ENCODE measurements around the gene PITPNM3. TPM values are rescaled to one million over a fixed set of nuclear protein-coding genes. Genes with fewer than 3 reads are reported as not detected.
A peak's percentile ranks its signal among the peaks of the same experiment; 100 is the strongest.
"Not testable (repeated sequence)": the region's sequence is repeated elsewhere in the genome, so short reads cannot be mapped to it uniquely, and the experiment has no call there.

Gene PITPNM3
- total RNA-seq, 1 donor from 2014 or later: 1.4 TPM

DNA sequence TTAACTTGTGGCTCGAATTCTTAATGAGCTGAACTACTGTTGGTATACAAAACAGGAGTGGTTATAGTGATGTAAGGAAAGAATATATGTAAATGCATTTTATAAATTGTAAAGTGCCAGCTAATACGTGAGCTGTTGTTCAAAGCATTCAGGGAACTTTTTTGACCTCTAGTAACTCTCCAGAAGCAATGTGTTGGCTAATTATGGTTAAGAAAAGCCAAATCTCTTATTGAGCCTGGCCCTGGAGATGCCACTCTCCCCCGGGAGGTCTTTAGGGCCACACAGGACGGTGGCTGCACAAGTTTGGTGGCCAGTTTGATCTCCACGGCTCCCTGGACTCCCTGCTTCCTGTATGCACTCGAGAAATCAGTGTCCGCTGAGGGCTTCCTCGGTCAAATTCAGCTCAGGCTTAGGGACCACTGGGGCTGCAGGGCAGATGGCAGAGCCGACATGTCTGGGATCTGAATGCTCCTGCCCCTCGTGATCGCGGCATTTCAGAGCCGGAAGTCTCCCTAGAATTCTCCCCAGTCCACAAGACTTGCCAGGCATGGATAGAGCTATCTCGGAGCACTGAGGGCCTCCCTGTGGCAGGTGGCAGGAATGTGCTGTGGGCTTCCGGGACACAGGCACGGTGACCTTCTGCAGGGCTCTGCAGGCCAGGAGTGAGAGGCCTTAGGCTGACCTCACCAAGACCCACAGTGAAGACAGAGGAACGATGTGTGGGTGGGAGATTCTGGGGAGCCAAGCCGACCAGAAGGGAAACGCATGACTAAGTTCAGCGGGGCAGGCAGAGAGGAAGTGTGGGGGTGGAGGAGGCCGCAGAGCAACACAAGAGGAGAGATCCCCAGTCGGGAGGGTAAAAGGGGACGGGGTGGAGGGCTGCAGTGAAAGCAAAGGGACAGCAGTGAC, 18.6 kb upstream of the PITPNM3 start:
- peak overlapping the region; percentile 44 for H3K4me3 Mint-ChIP-seq

DNA sequence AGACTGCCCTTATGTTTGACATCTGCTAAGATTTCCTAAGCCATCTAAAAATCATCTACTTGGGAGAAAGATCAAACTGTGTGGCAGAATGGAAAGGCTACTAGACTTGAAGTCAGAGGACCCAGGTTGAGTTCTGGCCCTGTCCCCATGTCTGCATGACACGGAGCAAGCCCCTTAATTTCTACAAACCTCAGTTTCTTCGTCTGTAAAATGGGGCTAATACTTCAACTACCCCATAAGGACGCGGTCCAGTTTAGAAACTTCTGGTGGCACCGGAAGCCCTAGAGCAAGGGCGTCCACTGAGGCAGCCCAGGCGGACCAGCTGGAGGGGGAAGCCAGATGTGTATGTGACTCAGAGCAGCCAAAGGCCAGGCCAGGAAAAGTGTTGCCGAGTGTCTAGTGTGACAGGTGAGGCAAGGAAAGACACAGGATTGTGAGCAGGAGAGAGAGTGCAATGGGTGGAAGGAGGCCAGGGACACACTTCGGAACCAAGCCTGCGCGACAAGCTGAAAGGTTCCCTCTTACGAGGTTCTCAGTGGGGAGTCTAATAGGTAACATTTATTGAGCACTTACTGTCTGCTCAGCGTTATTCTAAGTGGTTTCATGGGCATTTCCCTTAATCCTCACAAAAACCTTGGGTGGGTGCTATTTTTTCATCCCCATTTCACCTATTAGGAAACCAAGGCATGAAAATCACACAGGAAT, 17.8 kb upstream of the PITPNM3 start:
- Mint-ChIP-seq H3K36me3 (ENCODE audit: low read depth) (peaks cover 23% of the 10 kb centered on the region), H3K27ac (ENCODE audit: unreplicated experiment) (no peak overlapping the region)
- TF ChIP-seq, protein P1, sequence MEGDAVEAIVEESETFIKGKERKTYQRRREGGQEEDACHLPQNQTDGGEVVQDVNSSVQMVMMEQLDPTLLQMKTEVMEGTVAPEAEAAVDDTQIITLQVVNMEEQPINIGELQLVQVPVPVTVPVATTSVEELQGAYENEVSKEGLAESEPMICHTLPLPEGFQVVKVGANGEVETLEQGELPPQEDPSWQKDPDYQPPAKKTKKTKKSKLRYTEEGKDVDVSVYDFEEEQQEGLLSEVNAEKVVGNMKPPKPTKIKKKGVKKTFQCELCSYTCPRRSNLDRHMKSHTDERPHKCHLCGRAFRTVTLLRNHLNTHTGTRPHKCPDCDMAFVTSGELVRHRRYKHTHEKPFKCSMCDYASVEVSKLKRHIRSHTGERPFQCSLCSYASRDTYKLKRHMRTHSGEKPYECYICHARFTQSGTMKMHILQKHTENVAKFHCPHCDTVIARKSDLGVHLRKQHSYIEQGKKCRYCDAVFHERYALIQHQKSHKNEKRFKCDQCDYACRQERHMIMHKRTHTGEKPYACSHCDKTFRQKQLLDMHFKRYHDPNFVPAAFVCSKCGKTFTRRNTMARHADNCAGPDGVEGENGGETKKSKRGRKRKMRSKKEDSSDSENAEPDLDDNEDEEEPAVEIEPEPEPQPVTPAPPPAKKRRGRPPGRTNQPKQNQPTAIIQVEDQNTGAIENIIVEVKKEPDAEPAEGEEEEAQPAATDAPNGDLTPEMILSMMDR (conservative IDR thresholded peaks at IDR 0.05): no peak

More for the DNA sequence above, 18.6 kb upstream of the PITPNM3 start:
- peaks cover 23% of the 10 kb centered on the region for H3K36me3 Mint-ChIP-seq (ENCODE audit: low read depth)
- H3K4me1 Mint-ChIP-seq: peaks cover 40% of the 10 kb centered on the region
- H3K27me3 Mint-ChIP-seq (ENCODE audit: low read depth): no peaks in the 10 kb centered on the region
- DNase-seq (ENCODE audit: low read depth, low spot score): no peak
- TF ChIP-seq, protein P1 (conservative IDR thresholded peaks at IDR 0.05): no peak
- peak overlapping the region; percentile 92 for H3K27ac Mint-ChIP-seq (ENCODE audit: unreplicated experiment)
- no peaks in the 10 kb centered on the region for H3K9me3 Mint-ChIP-seq

DNA sequence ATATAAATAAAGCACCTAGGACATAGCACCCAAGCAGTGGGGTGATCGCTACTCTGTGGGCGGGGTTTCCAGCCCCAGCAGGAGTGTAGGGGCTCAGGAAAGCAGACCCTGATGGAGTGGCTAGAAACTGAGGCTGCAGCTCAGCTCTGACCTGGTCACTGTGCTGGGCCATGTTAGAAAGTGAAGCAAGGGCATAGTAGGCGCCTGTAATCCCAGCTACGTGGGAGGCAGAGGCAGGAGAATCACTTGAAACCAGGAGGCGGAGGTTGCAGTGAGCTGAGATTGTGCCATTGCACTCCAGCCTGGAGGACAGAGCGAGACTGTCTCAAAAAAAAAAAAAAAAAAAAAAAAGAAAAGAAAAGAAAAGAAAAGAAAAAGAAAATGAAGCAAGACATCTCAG, 17.1 kb upstream of the PITPNM3 start:
- Mint-ChIP-seq H3K36me3 (ENCODE audit: low read depth) (peaks cover 19% of the 10 kb centered on the region), H3K4me1 (peaks cover 42% of the 10 kb centered on the region)
- not testable (repeated sequence) for H3K27ac Mint-ChIP-seq (ENCODE audit: unreplicated experiment); DNase-seq (ENCODE audit: low read depth, low spot score); H3K4me3 Mint-ChIP-seq; H3K9me3 Mint-ChIP-seq; H3K27me3 Mint-ChIP-seq (ENCODE audit: low read depth)

More for the DNA sequence above, 17.8 kb upstream of the PITPNM3 start:
- Mint-ChIP-seq H3K27me3 (ENCODE audit: low read depth) (no peaks in the 10 kb centered on the region), H3K4me3 (no peak overlapping the region), H3K9me3 (no peaks in the 10 kb centered on the region), H3K4me1 (peaks cover 42% of the 10 kb centered on the region)
- no peak for DNase-seq (ENCODE audit: low read depth, low spot score)

- TF ChIP-seq, protein P1 (conservative IDR thresholded peaks at IDR 0.05): no peak
- Mint-ChIP-seq H3K4me1 (peaks cover 43% of the 10 kb centered on the region), H3K9me3 (no peaks in the 10 kb centered on the region), H3K27me3 (ENCODE audit: low read depth) (peaks cover 4% of the 10 kb centered on the region), H3K36me3 (ENCODE audit: low read depth) (peaks cover 18% of the 10 kb centered on the region), H3K4me3 (no peak overlapping the region), H3K27ac (ENCODE audit: unreplicated experiment) (no peak overlapping the region)
- no peak for DNase-seq (ENCODE audit: low read depth, low spot score)
Observed at GRCh38 chr17:6572972-6573370, 16.6 kb upstream of the PITPNM3 start.

- Mint-ChIP-seq H3K27ac (ENCODE audit: unreplicated experiment) (no peak overlapping the region), H3K9me3 (no peaks in the 10 kb centered on the region), H3K27me3 (ENCODE audit: low read depth) (peaks cover 8% of the 10 kb centered on the region), H3K4me1 (peaks cover 47% of the 10 kb centered on the region), H3K36me3 (ENCODE audit: low read depth) (peaks cover 6% of the 10 kb centered on the region), H3K4me3 (no peak overlapping the region)
- no peak for DNase-seq (ENCODE audit: low read depth, low spot score)
- TF ChIP-seq, protein P1 (conservative IDR thresholded peaks at IDR 0.05): no peak
Observed at GRCh38 chr17:6571452-6571781, 15.1 kb upstream of the PITPNM3 start.

All from neural crest cell (in vitro differentiated cells).